HG03342 (cell line): ENCODE results near the gene TTLL7.
"Not testable (repeated sequence)": the region's sequence is repeated elsewhere in the genome, so short reads cannot be mapped to it uniquely, and the experiment has no call there.

ENCODE experiments used
- ATAC-seq: cut with Tn5 transposase; IDR thresholded peaks from one replicate; pipeline ENCODE4 v1.9.1; 2021; ENCODE audit warnings: mild to moderate bottlenecking, moderate library complexity; ENCODE audit not compliant: unreplicated experiment

The TTLL7 gene

GRCh38 chr1:83996191-83996590, 2.7 kb downstream of the TTLL7 start:
- no peak for ATAC-seq

DNA sequence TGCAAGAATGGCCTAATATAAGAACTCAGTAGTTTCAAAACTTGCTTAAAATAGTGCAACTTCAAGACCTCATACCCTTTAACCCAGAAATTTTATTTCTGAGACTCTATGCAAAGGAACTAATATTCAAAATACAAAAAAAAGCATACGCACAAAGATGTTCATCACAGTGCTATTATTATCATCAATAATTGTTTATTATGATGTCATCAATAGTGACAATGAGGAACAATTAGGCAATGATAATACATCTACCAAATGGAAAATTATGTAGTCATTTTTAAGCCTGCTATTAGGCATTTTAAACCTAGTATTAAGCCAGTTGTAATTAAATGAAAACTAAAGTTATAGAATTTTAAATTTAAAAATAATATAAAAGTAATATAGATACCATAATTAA, 3.3 kb downstream of the TTLL7 start:
- no peak for ATAC-seq

DNA sequence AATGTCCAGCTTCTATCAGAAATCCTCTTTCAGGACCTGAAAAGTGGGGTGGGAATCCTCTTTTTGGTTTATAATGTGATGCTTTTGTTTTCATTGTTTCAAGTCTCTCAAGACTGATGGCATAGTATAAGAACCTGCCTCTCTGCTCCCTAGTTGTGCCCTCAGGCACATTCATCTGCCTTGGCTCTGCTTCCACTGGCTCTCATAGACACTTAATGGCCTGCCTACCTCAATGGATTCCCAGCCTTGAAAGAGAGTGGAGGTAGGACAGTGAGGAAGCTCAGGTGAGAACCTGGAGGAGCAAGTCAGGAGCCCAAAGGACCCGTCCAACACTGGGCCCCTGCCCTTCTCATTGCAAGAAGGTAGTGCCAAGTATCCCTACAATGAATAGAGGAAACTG, 4.8 kb downstream of the TTLL7 start:
- ATAC-seq = no peak

DNA sequence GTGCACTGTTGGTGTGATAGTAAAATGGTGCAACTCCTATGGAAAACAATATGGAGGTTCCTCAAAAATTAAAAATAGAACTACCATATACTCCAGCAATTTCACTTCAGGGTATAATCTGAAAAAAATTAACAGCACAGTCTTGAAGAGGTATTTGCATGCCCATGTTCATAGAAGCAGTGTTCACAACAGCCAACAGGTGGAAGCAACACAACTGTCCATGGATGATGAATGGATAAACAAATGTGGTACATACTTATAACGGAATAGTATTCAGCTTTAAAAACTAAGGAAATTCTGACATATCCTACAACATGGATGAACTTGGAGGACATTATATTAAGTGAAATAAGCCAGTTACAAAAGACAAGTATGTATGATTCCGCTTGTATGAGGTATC, 8.2 kb downstream of the TTLL7 start:
- ATAC-seq = no peak

GRCh38 chr1:83985048-83985447, 13.9 kb downstream of the TTLL7 start:
- ATAC-seq = no peak

DNA sequence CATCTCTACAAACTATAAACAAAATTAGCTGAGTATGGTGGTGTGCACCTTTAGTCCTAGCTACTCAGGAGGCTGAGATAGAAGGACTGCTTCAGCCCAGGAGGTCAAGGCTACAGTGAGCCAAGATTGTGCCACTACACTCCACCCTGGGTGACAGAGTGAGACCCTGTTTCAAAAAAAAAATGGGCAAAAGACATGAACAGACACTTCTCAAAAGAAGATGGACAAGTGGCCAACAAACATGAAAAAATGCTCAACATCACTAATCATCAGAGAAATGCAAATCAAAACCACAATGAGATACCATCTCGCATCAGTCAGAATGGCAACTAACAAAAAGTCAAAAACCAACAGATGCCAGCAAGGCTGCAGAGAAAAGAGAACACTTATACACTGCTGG, 15.0 kb downstream of the TTLL7 start:
- ATAC-seq = not testable (repeated sequence)

DNA sequence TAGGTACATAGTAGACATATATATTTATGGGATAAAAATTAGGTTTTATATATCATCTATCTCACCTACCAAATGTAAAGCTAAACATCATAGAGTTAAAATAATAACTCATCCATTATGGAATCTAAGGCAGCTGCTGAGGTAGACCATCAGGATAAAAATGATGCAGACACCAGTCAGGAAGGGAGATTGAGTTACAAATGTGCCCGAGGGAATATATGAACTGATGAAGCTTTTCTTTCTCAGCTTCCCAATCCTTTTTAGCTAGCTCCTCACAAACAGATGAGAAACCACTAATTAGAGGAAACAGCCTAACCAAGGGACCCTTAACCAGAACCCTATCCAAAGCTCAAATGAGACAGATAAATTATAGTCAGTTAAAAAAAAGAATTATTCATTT, 20.9 kb downstream of the TTLL7 start:
- no peak for ATAC-seq

- no peak for ATAC-seq
These were observed 22.0 kb downstream of the TTLL7 start for GRCh38 chr1:83976920-83977319.

DNA sequence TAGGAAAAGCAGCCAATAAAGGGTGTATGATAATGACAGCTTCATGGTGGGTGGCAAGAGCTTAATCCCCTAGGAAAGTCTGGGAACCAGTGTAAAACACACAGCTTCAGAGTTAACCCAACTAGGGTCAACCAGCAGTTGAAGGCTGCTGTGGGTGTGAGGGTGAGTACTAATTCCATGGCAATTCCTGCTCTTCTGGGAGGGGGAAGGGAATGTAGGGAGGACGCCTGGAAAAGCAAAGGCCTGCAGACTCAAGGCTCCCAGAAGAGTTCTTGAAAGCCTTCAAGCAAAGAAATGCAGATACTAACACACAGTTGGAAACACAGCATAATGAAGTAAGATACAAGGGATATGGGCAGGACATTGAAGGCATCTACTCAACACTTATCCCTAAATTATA, 28.1 kb downstream of the TTLL7 start:
- ATAC-seq = no peak

DNA sequence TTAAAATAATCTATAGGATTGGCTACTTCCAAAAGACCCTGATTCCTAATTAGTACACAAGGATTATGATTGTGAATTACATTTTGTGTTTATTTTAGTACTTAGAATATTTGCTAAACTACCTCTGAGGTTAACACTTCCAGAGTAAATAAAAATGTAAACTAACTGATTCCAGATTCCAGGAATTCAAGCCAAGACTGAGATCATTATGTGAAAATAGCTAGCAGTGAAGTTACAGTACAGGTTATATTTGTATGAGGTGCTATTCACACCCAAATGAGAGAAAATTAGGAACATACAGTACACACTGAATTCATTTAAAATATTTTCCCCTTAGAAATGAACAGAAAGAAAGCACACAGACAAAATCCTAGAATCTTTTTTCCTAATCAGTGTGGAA, 28.8 kb downstream of the TTLL7 start:
- ATAC-seq = no peak

DNA sequence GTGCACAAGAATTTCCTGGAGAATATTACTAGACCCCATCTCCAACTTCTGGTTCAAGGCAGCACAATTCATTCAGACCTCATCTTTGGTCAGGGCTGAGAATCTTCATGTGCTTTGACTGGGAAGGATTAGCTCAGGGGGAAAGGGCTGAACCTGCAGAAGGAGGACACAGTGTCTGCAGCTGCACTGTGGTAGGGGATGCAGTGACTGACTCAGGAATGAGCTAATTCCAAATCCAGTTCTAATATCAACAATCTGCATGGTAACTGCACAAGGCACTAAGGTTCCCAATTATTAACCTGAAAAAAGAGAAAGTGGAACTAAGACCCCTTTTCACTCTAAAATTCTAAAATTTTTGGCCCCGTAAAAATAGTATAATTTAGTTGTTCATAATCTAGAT, 31.6 kb downstream of the TTLL7 start:
- ATAC-seq = no peak

DNA sequence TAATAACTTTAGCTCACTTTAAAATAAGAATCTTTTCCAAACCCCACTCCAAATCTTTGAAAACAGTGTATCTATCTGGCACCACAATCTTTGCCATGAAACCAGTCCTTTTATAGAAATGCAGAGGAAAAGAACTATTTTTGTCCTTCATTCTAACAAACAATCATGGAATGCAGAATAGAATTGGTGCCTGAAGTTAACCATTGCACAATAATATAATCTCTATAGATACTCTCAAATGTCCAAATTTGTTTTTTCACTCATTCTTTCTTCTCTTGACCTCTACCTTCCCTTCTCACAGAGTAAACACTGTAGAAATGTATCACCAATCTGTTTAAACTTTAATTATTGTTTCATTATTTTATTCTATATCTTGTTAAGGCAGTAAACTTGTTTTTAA, 34.8 kb downstream of the TTLL7 start:
- ATAC-seq = no peak

- no peak for ATAC-seq
These were observed 37.2 kb downstream of the TTLL7 start for GRCh38 chr1:83961571-83962295.

DNA sequence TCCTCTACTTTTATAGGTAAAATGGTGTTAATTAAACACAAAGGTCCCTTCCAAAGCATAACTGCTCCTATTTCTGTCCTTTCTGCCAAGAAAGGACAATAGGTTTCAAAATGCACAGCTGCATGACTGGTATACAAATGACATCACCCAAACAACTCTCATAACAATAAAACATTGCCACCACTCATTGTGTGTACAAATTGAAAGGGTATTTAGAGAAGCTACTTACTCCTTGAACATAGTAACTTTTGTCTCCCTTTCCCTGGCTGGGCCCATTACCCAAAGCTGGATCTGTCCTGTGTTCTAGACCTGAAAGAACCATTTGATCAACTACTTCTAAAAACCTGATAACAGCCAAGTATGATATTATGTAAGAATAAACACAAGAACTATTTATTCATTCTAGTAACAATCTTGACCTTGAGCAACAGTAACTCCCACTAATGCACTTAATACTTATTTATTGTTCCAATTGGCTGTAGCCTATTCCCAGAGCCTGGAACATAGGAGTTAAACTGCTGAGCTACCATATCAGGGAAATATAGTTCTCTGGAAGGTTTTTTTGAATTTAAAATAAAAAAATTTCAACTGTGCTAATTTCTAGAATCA, 38.2 kb downstream of the TTLL7 start:
- ATAC-seq = no peak

DNA sequence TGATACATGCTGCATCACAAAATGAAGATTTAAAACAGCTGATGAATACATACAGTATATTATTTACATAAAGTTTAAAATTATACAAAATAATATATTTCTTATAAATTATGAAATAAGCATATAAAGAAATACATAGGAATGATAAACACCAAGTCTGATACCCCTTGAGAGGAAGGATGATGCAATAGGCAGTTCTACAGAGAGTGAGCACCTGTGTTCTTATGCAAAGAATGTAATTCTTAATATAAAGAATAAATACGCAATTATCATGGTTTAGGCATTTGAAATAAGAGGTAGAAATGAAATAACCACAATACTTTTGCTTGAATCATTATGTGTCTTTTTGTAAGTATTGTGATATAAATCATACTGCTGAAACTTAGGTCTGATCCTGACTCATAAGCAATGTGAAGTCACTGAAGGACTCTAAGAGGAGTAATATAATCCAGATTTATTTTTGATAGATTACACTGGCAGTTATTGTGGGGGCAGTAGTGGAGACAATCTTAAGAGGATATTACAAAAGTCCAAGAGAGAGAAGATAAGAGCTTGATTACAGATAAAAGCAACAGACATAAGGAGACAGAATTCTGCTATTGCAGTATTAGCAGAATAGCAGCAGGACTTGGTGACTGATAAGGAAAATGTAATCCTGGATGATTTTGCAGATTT, 39.0 kb downstream of the TTLL7 start:
- no peak for ATAC-seq

- ATAC-seq = no peak
These were observed 40.2 kb downstream of the TTLL7 start for GRCh38 chr1:83958704-83959103.

GRCh38 chr1:83954166-83954823, 44.6 kb downstream of the TTLL7 start:
- no peak for ATAC-seq

- no peak for ATAC-seq
These were observed 48.7 kb downstream of the TTLL7 start for GRCh38 chr1:83950106-83950661.

DNA sequence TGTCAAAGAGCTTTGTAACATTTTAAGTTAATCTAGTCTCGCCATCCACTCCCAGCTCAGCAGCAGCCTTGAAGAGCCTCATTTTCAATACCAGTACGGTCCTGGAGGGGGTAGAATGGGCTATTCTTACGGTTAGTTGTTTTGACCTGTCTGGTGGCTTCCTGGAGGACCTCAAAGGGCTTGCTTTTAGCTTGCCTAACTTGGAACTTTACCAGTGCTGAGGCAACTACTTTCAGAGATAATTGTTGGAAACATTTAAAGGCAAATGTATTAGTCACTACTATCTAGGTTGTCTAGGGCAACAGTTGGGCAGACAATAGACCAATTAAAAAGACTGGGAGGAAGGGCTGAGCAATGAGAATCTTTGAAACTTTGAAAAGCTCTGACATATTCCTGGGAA, 56.0 kb downstream of the TTLL7 start:
- ATAC-seq = no peak

GRCh38 chr1:83934550-83934949, 64.4 kb downstream of the TTLL7 start:
- ATAC-seq = no peak

DNA sequence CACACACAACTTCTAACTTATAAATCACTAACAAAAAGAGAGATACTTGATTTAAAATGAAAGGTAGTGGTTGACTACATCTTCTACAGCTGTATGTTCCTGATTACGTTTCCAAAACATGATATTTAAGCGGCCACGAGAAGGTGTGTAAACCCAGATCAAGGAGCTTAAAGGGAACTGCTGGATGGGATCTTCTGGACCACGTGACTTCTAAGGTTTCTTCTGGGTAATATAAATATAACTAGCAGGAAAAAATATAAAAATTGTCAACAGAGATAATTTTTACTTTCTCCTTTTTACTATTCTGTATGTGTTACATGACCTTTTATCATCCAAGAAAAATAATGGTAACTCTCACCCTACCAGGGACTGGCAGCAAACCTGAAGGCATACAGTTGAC, 66.2 kb downstream of the TTLL7 start:
- ATAC-seq = no peak

- ATAC-seq = no peak
These were observed 66.7 kb downstream of the TTLL7 start for GRCh38 chr1:83932281-83932680.
